NT2/D1 (cell line): ENCODE measurements around the gene CD8B.

Experiments
- SUZ12 ChIP-seq: IDR thresholded peaks from 2 replicates; pipeline ENCODE4 v1.6.1; 2011; ENCODE audit not compliant: insufficient read length, insufficient read depth; ENCODE audit errors: extremely low read depth
- YY1 ChIP-seq: IDR thresholded peaks from 2 replicates; pipeline ENCODE4 v1.6.1; 2011; ENCODE audit not compliant: insufficient read length, insufficient read depth

GRCh38 chr2:86833315-86833714, 28.4 kb downstream of the CD8B start:
- no peak for TF ChIP-seq YY1
- no peak for TF ChIP-seq SUZ12
